H9 (cell line): ENCODE measurements around the gene B9D2. TPM values are rescaled to one million over a fixed set of nuclear protein-coding genes. Genes with fewer than 3 reads are reported as not detected.

Experiments used
- DNase-seq: peaks from one replicate; pipeline ENCODE4 v3.0.0-alpha.2; 2017
- H2AFZ ChIP-seq: one replicate; pipeline ENCODE4 v1.6.1; 2013; ENCODE audit warnings: mild to moderate bottlenecking, low read length, control low read depth, moderate library complexity
- H2AK5ac ChIP-seq: 2 replicates; pipeline ENCODE4 v1.6.1; 2013; ENCODE audit warnings: low read length, control low read depth, mixed read lengths; ENCODE audit not compliant: insufficient read length
- H2BK120ac ChIP-seq: one replicate; pipeline ENCODE4 v1.6.1; 2013; ENCODE audit warnings: low read depth, mild to moderate bottlenecking, low read length, control low read depth, inconsistent platforms; ENCODE audit not compliant: poor library complexity, severe bottlenecking
- H2BK12ac ChIP-seq: 2 replicates; pipeline ENCODE4 v1.6.1; 2013; ENCODE audit warnings: low read length, control low read depth, mixed read lengths, low read depth; ENCODE audit not compliant: insufficient read length
- H2BK15ac ChIP-seq: 2 replicates; pipeline ENCODE4 v1.6.1; 2013; ENCODE audit warnings: low read depth, low read length, control low read depth
- H2BK20ac ChIP-seq: one replicate; pipeline ENCODE4 v1.6.1; 2013; ENCODE audit warnings: low read depth, mild to moderate bottlenecking, low read length, control low read depth, inconsistent platforms; ENCODE audit not compliant: poor library complexity, severe bottlenecking
- H2BK5ac ChIP-seq: 2 replicates; pipeline ENCODE4 v1.6.1; 2013; ENCODE audit warnings: low read length, control low read depth, mixed read lengths; ENCODE audit not compliant: insufficient read length
- H3K14ac ChIP-seq: 2 replicates; pipeline ENCODE4 v1.6.1; 2013; ENCODE audit warnings: low read length, control low read depth; ENCODE audit not compliant: insufficient read depth
- H3K18ac ChIP-seq: 2 replicates; pipeline ENCODE4 v1.6.1; 2013; ENCODE audit warnings: low read depth, mild to moderate bottlenecking, mixed read lengths, low read length, control low read depth; ENCODE audit not compliant: insufficient read length
- H3K23ac ChIP-seq: 2 replicates; pipeline ENCODE4 v1.6.1; 2013; ENCODE audit warnings: low read length, control low read depth, mixed read lengths, low read depth; ENCODE audit not compliant: insufficient read length
- H3K23me2 ChIP-seq: 2 replicates; pipeline ENCODE4 v1.6.1; 2013; ENCODE audit warnings: low read depth, mild to moderate bottlenecking, mixed read lengths, low read length, control low read depth; ENCODE audit not compliant: insufficient read length, poor library complexity, severe bottlenecking
- H3K27ac ChIP-seq: 2 replicates; pipeline ENCODE4 v1.5.1; 2013; ENCODE audit warnings: low read length, control low read depth, mixed read lengths, low read depth; ENCODE audit not compliant: insufficient read length
- H3K27me3 ChIP-seq: 2 replicates; pipeline ENCODE4 v1.6.1; 2013; ENCODE audit warnings: low read length, control low read depth, inconsistent platforms; ENCODE audit not compliant: insufficient read depth
- H3K4ac ChIP-seq: 2 replicates; pipeline ENCODE4 v1.6.1; 2013; ENCODE audit warnings: low read depth, mild to moderate bottlenecking, control low read depth, inconsistent platforms, low read length, moderate library complexity
- H3K4me1 ChIP-seq: 2 replicates; pipeline ENCODE4 v1.6.1; 2013; ENCODE audit warnings: low read length, control low read depth, inconsistent platforms; ENCODE audit not compliant: insufficient read depth
- H3K4me2 ChIP-seq: 2 replicates; pipeline ENCODE4 v1.6.1; 2013; ENCODE audit warnings: low read length, control low read depth, mixed read lengths; ENCODE audit not compliant: insufficient read length, insufficient read depth
- H3K56ac ChIP-seq: 2 replicates; pipeline ENCODE4 v1.6.1; 2013; ENCODE audit warnings: low read depth, mild to moderate bottlenecking, mixed read lengths, low read length, control low read depth; ENCODE audit not compliant: insufficient read length
- H3K79me1 ChIP-seq: 2 replicates; pipeline ENCODE4 v1.6.1; 2013; ENCODE audit warnings: low read depth, mild to moderate bottlenecking, moderate library complexity, low read length, control low read depth, inconsistent platforms; ENCODE audit not compliant: insufficient read depth, poor library complexity, severe bottlenecking
- H3K79me2 ChIP-seq: 2 replicates; pipeline ENCODE4 v1.6.1; 2013; ENCODE audit warnings: low read length, control low read depth, inconsistent platforms; ENCODE audit not compliant: insufficient read depth
- H3K9ac ChIP-seq: 2 replicates; pipeline ENCODE4 v1.6.1; 2013; ENCODE audit warnings: low read length, control low read depth, mixed read lengths; ENCODE audit not compliant: insufficient read length; ENCODE audit errors: extremely low read depth
- H3K9me3 ChIP-seq: one replicate; pipeline ENCODE4 v1.6.1; 2013; ENCODE audit warnings: low read depth, low read length, inconsistent platforms; ENCODE audit not compliant: control insufficient read depth
- H3T11ph ChIP-seq: one replicate; pipeline ENCODE4 v1.6.1; 2013; ENCODE audit warnings: mild to moderate bottlenecking, low read length, control low read depth, inconsistent platforms
- H4K20me1 ChIP-seq: one replicate; pipeline ENCODE4 v1.6.1; 2013; ENCODE audit not compliant: control insufficient read depth, insufficient read length, insufficient read depth
- H4K5ac ChIP-seq: 2 replicates; pipeline ENCODE4 v1.6.1; 2013; ENCODE audit warnings: low read depth, mild to moderate bottlenecking, mixed read lengths, low read length, control low read depth; ENCODE audit not compliant: insufficient read length
- H4K8ac ChIP-seq: replicated peaks from 2 replicates; pipeline ENCODE4 v1.6.1; 2013; ENCODE audit warnings: low read length, control low read depth, mixed read lengths, low read depth; ENCODE audit not compliant: insufficient read length
- H4K91ac ChIP-seq: 2 replicates; pipeline ENCODE4 v1.6.1; 2013; ENCODE audit warnings: low read depth, mild to moderate bottlenecking, moderate library complexity, mixed read lengths, low read length, control low read depth; ENCODE audit not compliant: insufficient read length
- H3K27ac Mint-ChIP-seq, 3 experiments: 2 replicates in 2 of 3; 3 replicates in 1 of 3; pipeline ENCODE4 v1.8.0; 2020 to 2021; ENCODE audit warnings: mixed read lengths in 3 of 3, mild to moderate bottlenecking in 1 of 3, moderate library complexity in 1 of 3
- H3K27me3 Mint-ChIP-seq: 2 replicates; pipeline ENCODE4 v1.8.0; 2021; ENCODE audit warnings: low read depth, mild to moderate bottlenecking, moderate library complexity, mixed read lengths
- H3K36me3 Mint-ChIP-seq, 3 experiments: 2 replicates in 2 of 3; 3 replicates in 1 of 3; pipeline ENCODE4 v1.8.0; 2020 to 2021; ENCODE audit warnings: low read depth in 3 of 3, mixed read lengths in 3 of 3; ENCODE audit not compliant: insufficient read depth in 1 of 3
- H3K4me1 Mint-ChIP-seq, 2 experiments: 2 replicates each; pipeline ENCODE4 v1.8.0; 2020; ENCODE audit warnings: mixed read lengths in 2 of 2
- H3K4me3 Mint-ChIP-seq, 2 experiments: 2 replicates in 1 of 2; 3 replicates in 1 of 2; pipeline ENCODE4 v1.8.0; 2020 to 2021; ENCODE audit warnings: mild to moderate bottlenecking in 2 of 2, mixed read lengths in 2 of 2, moderate library complexity in 1 of 2
- H3K9me3 Mint-ChIP-seq, 2 experiments: 2 replicates in 1 of 2; 3 replicates in 1 of 2; pipeline ENCODE4 v1.8.0; 2020; ENCODE audit warnings: mild to moderate bottlenecking in 2 of 2, mixed read lengths in 2 of 2, moderate library complexity in 1 of 2
- WGBS: extraction: QIAGEN DNeasy Blood & Tissue Kit; methylation state at CpG from one replicate; pipeline ENCODE4 v1.1.7; 2013; ENCODE audit warnings: missing lambda C conversion rate, low lambda C conversion rate, mixed read lengths; ENCODE audit not compliant: insufficient read length; ENCODE audit errors: extremely low coverage; 5-methylcytosine and 5-hydroxymethylcytosine counted together
- total RNA-seq: library from RNA; stranded (reverse); gene quantifications from 2 replicates; pipeline ENCODE4 v1.2.1, GENCODE V29; 2021
- TF ChIP-seq, protein P1 (sequence below): fragments of 200-600 bp; sonication (generic); conservative IDR thresholded peaks from 3 replicates; pipeline ENCODE4 v1.8.0; 2021; ENCODE audit warnings: antibody characterized with exemption, mild to moderate bottlenecking

Gene B9D2
- total RNA-seq, 1 experiment from 2014 or later: 4.8 TPM

DNA sequence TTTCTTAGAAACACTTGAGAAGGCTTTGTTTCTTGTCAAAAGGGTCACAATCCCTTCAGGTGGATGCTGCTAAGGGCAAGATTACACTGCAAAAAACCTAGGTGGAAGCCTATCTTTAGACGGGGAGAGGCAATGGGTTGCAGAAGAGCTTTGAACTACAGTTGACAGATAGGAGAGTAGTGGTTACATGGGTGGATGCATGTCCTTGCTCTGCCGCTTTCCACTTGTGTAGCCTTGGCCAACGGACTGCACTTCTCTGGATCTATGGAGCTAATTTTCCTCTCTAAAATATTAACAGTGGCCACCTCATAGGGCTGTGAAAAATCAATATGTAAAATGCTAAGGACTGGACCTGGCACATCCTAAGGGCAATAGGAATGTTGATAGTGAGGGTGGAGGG is 34.6 kb upstream of the B9D2 start:
- TF ChIP-seq, protein P1, sequence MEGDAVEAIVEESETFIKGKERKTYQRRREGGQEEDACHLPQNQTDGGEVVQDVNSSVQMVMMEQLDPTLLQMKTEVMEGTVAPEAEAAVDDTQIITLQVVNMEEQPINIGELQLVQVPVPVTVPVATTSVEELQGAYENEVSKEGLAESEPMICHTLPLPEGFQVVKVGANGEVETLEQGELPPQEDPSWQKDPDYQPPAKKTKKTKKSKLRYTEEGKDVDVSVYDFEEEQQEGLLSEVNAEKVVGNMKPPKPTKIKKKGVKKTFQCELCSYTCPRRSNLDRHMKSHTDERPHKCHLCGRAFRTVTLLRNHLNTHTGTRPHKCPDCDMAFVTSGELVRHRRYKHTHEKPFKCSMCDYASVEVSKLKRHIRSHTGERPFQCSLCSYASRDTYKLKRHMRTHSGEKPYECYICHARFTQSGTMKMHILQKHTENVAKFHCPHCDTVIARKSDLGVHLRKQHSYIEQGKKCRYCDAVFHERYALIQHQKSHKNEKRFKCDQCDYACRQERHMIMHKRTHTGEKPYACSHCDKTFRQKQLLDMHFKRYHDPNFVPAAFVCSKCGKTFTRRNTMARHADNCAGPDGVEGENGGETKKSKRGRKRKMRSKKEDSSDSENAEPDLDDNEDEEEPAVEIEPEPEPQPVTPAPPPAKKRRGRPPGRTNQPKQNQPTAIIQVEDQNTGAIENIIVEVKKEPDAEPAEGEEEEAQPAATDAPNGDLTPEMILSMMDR: no peak
- H3K4me2 ChIP-seq: peak overlapping the region; percentile 83
- peaks cover 6% of the 10 kb centered on the region for H3K79me1 ChIP-seq
- no peaks in the 10 kb centered on the region for H3K4me1 ChIP-seq
- H3K23ac ChIP-seq: no peak overlapping the region
- H3K79me2 ChIP-seq: no peaks in the 10 kb centered on the region
- Mint-ChIP-seq H3K9me3 (no peaks in the 10 kb centered on the region; a peak in 1 of 5 replicates), H3K36me3 (peaks cover 0 to 12% (median 0%) of the 10 kb centered on the region in 3 experiments; a peak in 4 of 7 replicates), H3K4me3 (peak overlapping the region; percentile 98 to 99), H3K27ac (peak overlapping the region; percentile 14 to 100 (median 88); a peak in 5 of 7 replicates), H3K27me3 (no peaks in the 10 kb centered on the region; the same call in 1 of the 2 replicates), H3K4me1 (peaks cover 21 to 24% of the 10 kb centered on the region in 2 experiments)
- no peak overlapping the region for H2BK5ac ChIP-seq
- no peak overlapping the region for H2AK5ac ChIP-seq
- H2BK20ac ChIP-seq: no peak overlapping the region
- H3K9me3 ChIP-seq: no peaks in the 10 kb centered on the region
- H4K91ac ChIP-seq: no peak overlapping the region
- DNase-seq: no peak
- no peaks in the 10 kb centered on the region for H3K27me3 ChIP-seq
- H3T11ph ChIP-seq: no peak overlapping the region
- H2BK12ac ChIP-seq: no peak overlapping the region
- H3K14ac ChIP-seq: no peak overlapping the region
- H3K23me2 ChIP-seq: peaks cover 9% of the 10 kb centered on the region
- no peak overlapping the region for H3K4ac ChIP-seq
- no peak overlapping the region for H4K8ac ChIP-seq
- no peak overlapping the region for H3K56ac ChIP-seq
- H2BK120ac ChIP-seq: no peak overlapping the region
- H4K5ac ChIP-seq: no peak overlapping the region
- peak overlapping the region; percentile 97 for H3K9ac ChIP-seq
- no CpG with 5 or more reads among the region's 3 CpGs for WGBS
- H3K27ac ChIP-seq: no peak overlapping the region
- H2AFZ ChIP-seq: no peak overlapping the region
- no peak overlapping the region for H3K18ac ChIP-seq
- H2BK15ac ChIP-seq: no peak overlapping the region
- no peaks in the 10 kb centered on the region for H4K20me1 ChIP-seq
